Stimulated activated CD8-positive, alpha-beta memory T cell treated with anti-CD3 and anti-CD28 coated beads, Interleukin-15, amount 100 ng/mL, for 48 hours (primary cell): ENCODE measurements around the gene TUT4.

Experiments
- DNase-seq, 2 donors: peaks; one replicate each; pipeline ENCODE4 v3.0.0-alpha.2; 2020; ENCODE audit warnings: low read depth in 2 of 2

Gene TUT4

DNA sequence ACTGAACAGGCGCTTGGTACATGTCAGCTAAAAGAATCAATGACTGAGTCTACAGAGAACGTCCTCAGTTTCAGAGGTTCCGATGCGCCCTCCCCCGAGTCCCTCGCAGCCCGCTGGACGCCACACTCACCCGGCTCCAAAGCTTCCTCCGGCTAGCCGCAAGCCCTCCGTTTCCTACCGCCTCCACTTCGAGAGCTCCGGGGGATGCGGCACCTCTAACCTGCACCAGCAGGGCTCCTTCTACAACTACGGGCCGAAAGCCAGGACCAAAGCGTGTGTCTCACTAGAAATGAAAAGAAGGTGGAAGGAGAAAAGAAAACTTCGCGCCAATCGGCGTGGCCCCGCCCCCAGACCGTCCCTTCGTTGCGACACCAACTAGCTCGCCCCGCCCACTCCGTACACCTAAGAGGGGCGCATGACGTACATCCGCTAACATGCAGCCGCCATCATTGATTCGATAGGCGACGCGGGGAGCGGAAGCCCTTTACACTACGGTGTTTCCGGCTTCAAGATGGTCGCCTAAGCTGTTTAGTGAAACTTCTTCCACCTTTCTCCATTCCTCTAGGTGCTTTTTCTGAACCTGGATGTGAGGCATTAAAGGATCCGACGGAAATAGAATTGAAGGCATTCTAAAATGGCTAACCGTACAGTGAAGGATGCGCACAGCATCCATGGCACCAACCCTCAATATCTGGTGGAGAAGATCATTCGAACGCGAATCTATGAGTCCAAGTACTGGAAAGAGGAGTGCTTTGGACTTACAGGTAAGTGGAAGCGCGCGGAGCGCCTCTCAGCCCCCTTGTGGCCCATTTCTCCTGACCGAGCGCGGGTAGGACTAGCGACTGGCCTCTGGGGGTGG lies 148.5 kb downstream of the TUT4 start, which contains the start of the genes ORC1 and PRPF38A:
Gene ORC1, minus strand, starts transcription at position 308 of the 859 bp plus-strand sequence. CDS start 2,200 bp downstream, outside the sequence.
Gene PRPF38A, plus strand, starts transcription at position 487 of the 859 bp plus-strand sequence. Its CDS starts 148 bp downstream, at position 635.
- peak; percentile 92 for DNase-seq

DNA sequence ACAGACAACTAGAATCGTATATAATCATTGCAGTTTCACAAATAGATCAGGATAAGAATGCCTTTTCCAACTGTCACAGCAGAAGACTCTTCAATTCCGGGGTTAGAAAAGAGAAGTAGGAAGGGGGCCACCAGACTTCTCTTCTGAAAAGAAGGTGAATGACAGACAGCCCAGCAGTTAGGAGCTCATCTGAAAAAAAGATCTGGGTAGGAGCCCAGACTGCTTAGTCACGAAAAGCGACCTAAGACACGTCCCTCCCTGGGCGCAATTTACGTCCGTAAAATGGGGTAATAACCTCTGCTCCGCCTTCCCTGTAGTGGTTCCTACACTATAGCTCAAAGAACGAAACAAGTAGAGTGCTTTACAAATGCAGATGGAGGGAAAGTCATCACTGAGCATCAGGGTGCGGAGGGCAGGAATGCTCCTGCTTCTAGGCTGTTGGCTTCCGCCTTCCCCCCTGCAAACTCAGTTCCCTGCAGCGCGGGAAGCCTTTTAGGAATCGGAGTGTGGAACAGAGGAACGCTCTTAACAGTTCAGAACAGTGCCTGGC lies 149.3 kb downstream of the TUT4 start:
- peak in 1 of 2 donors; percentile 35 for DNase-seq

DNA sequence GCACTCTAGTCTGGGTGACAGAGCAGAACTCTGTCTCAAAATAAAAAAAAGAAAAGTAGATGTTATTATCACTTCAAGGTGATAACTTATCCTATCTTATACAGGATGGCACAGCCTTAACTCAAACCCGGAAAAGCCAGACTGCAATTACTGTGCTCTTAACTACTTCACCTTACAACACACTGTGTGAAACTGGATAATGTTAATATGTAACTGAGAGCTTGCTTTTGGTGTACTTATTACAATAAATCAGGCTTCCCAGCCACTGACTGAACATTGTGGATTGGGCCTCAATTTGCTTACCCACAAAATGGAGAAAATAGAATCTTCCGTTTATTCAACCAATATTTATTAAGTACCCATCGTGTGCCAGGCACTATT lies 150.0 kb downstream of the TUT4 start:
- DNase-seq, result no peak

DNA sequence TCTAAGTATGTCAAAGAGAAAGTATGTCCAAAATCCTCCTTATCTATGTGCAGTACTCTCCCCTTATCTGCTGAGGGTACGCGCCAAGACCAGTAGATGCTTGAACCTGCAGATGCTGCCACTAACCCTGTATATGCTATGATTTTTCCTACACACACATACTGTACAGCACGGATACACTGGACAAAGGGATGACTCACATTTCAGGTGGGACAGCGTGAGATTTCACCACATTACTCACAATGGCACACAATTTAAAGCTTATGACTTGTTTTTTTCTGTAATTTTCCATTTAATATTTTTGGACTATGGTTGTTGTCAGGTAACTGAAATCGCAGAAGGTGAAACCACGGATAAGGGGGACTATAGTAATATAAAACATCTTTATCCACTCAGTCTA lies 152.8 kb downstream of the TUT4 start:
- no peak for DNase-seq

DNA sequence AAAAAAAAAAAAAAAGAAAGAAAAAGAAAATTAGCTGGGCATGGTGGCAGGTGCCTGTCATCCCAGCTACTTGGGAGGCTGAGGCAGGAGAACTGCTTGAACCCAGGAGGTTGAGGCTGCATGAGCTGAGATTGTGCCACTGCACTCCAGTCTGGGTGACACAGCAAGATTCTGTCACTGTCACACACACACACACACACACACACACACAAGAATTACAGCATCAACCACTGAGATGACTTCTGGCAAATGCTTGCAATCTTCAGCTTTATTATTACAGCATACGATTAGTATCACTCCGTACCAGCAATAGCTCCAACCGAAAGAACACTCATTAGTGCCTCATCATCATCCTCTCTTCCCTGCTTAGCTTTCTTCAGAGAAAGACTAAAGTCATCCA lies 153.3 kb downstream of the TUT4 start:
- no peak for DNase-seq

DNA sequence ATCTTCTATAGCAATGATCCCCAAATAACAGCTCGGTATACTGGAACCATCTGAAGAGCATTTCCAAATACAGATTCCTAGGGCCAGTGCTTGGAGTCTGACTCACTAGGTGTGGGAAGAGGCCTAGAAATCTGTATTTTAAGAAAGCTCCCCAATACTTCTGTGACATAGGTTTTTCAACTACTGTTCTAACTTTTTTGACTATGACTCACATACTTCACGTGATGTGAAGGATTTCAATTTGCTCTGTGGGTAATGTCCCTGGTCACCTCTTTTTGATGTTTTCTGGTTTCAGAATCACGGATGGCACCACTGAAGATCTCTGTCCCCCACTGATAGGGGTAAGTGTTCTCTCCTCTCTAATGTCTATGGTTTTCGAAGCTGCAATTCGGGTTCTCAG lies 159.7 kb downstream of the TUT4 start:
- DNase-seq, result no peak

DNA sequence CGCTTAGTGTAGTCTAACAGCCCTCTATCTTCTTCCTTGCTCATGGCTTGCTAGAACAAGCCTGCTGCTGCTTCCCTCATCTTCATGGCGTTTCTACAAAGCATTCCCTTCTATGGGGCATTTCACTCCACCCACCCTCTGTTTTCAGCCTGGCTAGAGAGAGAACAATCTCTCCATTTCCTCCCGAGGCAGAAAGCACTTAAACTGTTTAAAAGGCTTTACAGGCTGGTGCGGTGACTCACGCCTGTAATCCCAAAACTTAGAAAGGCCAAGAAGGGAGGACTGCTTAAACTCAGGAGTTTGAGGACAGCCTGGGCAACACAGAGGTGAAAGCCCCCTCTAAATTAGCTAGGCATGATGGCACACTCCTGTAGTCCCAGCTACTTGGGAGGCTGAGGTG lies 166.4 kb downstream of the TUT4 start:
- no peak for DNase-seq

DNA sequence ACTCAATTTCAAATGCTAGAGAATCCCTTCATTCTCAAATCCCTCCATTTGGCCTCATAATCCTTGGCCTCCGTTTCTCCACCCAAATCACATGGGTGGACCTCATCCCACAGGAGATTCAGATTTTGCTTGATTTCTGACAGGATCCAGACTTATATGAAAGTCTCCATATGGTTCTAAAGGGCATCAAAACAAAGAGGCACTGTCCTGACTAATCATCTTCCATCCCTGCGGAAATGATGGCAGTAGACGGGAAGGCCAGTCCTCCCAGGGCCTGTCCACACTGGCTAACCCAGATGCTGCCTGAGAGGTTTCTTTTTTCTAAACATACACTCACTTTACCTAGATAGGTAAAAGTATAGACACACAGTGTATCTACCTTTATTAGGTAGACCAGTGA lies 167.5 kb downstream of the TUT4 start:
- DNase-seq, result no peak
